Measurements from ENCODE around the gene CHST6.

DNA sequence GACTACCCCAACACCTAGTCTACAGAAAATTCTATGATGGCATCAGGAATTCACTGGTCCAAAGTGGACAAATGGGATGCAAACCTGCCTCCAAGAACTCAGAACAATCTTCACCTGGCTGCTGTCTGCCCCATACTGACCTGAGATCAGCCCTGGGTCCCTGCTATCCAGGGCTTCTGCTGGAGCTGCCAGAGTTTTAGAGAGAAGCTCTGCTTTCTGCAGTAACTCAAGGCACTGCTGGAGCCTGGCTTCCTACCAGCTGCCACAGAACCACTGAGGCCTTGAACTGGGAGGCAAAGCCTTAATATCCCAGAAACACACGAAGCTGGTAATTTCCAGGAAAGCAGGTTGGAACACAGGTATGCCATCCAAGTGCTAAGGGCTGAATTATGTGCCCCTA lies 38.3 kb downstream of the CHST6 start:
- TF ChIP-seq CTCF (IDR thresholded peaks at IDR 0.05) (no peak), POLR2A (IDR thresholded peaks at IDR 0.05) (no peak), POLR2AphosphoS5 (IDR thresholded peaks at IDR 0.05) (no peak)

All from breast epithelium (tissue), 3 donors.